Tibial nerve (tissue), 4 donors: ENCODE measurements around the gene CELA2B. TPM values are rescaled to one million over a fixed set of nuclear protein-coding genes. Genes with fewer than 3 reads are reported as not detected.

Experiments used
- DNase-seq, 2 donors: peaks; one replicate each; pipeline ENCODE4 v3.0.0-alpha.2; 2019; ENCODE audit warnings: low spot score in 2 of 2
- H3K27ac ChIP-seq, 4 donors: fragments of 200-600 bp; sonication (generic) in 3 of 4; one replicate each; pipeline ENCODE4 v1.5.1; 2017 to 2019; ENCODE audit warnings: mild to moderate bottlenecking in 1 of 4
- H3K27me3 ChIP-seq, 2 donors: fragments of 200-600 bp; sonication (generic) in 1 of 2; one replicate each; pipeline versions ENCODE4 v1.5.1 to v1.6.0; 2017 to 2019
- H3K36me3 ChIP-seq, 3 donors: fragments of 200-600 bp; sonication (generic); one replicate each; pipeline ENCODE4 v1.5.1; 2018 to 2019
- H3K4me1 ChIP-seq, 4 donors: fragments of 200-600 bp; sonication (generic) in 3 of 4; one replicate each; pipeline ENCODE4 v1.5.1; 2017 to 2019
- H3K4me3 ChIP-seq, 4 donors: fragments of 200-600 bp; sonication (generic) in 3 of 4; one replicate each; pipeline ENCODE4 v1.5.1; 2017 to 2019; ENCODE audit warnings: mild to moderate bottlenecking in 1 of 4, moderate library complexity in 1 of 4
- H3K9me3 ChIP-seq, 4 donors: fragments of 200-600 bp; sonication (generic) in 3 of 4; one replicate each; pipeline ENCODE4 v1.5.1; 2017 to 2019
- EP300 ChIP-seq, 2 donors: sonication (generic); formaldehyde crosslinking; IDR thresholded peaks; one replicate each; pipeline ENCODE4 v1.6.1; 2017; ENCODE audit warnings: antibody characterized with exemption in 2 of 2, mild to moderate bottlenecking in 1 of 2
- POLR2A ChIP-seq, 2 donors: fragments of 450-650 bp; IDR thresholded peaks; one replicate each; pipeline ENCODE4 v1.6.1; 2017; ENCODE audit warnings: antibody characterized with exemption in 2 of 2, mild to moderate bottlenecking in 2 of 2, moderate library complexity in 2 of 2
- WGBS, 2 donors: methylation state at CpG; one replicate each; pipeline ENCODE4 v1.1.5; 2018; 5-methylcytosine and 5-hydroxymethylcytosine counted together
- total RNA-seq, 4 donors: library from RNA; depleted of rRNA; stranded (reverse); fragments of >200 nt; gene quantifications; one replicate each; pipeline ENCODE4 v1.1.0, GENCODE V29; 2016
- TF ChIP-seq, protein P1 (sequence below), 5 experiments: fragments of 200-600 bp in 3 of 5; fragments of 450-650 bp in 2 of 5; sonication (generic) in 3 of 5; IDR thresholded peaks; one replicate each; pipeline ENCODE4 v1.5.1; 2016 to 2019; ENCODE audit warnings: antibody characterized with exemption in 5 of 5, mild to moderate bottlenecking in 3 of 5, moderate library complexity in 2 of 5

Gene CELA2B
- total RNA-seq, 4 donors from 2014 or later: not detected

DNA sequence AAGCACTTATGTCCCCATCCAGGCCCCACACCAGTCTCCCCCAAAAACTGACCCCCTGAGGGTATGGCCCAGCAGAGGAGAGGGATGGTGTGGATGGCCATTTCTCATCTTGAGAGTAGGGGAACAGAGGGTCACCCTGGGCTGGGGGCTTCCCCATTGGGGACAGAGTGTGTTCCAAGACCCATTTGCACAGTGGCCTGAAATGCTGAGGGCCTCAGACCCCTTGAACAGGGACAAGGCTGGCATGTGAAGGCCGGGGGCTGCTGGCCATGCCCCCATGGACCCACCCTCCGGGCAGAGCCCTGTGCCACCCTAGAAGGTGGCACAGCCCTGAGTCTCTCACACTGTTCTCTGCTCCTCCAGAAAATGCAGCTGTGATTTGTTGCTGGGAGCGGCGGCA is 29.7 kb upstream of the CELA2B start:
- Histone ChIP-seq H3K4me3 (no peak overlapping the region), H3K36me3 (no peaks in the 10 kb centered on the region), H3K27me3 (peaks cover 0 to 18% of the 10 kb centered on the region in 2 donors), H3K9me3 (peaks cover 0 to 3% (median 0%) of the 10 kb centered on the region in 4 donors), H3K27ac (no peak overlapping the region), H3K4me1 (no peaks in the 10 kb centered on the region)
- WGBS, 2 donors: 56 to 69% methylated on average over 3 to 4 of the region's 4 CpGs
- DNase-seq: no peak
- TF ChIP-seq, protein P1, sequence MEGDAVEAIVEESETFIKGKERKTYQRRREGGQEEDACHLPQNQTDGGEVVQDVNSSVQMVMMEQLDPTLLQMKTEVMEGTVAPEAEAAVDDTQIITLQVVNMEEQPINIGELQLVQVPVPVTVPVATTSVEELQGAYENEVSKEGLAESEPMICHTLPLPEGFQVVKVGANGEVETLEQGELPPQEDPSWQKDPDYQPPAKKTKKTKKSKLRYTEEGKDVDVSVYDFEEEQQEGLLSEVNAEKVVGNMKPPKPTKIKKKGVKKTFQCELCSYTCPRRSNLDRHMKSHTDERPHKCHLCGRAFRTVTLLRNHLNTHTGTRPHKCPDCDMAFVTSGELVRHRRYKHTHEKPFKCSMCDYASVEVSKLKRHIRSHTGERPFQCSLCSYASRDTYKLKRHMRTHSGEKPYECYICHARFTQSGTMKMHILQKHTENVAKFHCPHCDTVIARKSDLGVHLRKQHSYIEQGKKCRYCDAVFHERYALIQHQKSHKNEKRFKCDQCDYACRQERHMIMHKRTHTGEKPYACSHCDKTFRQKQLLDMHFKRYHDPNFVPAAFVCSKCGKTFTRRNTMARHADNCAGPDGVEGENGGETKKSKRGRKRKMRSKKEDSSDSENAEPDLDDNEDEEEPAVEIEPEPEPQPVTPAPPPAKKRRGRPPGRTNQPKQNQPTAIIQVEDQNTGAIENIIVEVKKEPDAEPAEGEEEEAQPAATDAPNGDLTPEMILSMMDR (IDR thresholded peaks at IDR 0.05): no peak
- TF ChIP-seq POLR2A (IDR thresholded peaks at IDR 0.05) (no peak), EP300 (IDR thresholded peaks at IDR 0.05) (no peak)

DNA sequence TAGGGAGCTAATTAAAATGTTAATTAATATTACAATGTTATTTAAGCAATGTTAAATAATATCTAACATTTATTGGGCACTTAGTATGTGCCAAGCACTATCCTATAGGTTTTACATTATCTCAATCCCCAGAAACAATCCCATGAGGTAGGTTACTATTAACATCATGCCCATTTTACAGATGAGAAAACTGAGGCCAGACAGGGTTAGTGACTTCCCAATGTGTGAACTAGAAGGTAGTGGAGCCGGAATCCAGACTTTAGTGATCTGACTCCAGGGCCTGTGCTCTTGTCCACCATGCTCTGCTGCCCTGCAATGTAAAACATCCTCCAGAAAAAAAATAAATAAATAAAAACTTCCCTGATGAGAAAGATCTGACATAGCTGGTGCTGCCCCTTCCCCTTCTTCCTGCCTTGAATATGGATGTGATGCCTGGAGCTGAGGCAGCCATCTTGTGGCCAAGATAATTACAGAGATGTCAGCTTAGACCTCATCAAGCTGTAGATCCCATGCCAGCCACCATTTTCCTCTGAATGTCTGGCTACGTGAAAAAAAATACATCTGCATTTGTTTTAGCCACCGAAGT is 26.9 kb upstream of the CELA2B start:
- H3K36me3 ChIP-seq: no peaks in the 10 kb centered on the region
- H3K4me1 ChIP-seq: no peaks in the 10 kb centered on the region
- no peak for DNase-seq
- TF ChIP-seq POLR2A (IDR thresholded peaks at IDR 0.05) (no peak), EP300 (IDR thresholded peaks at IDR 0.05) (no peak)
- TF ChIP-seq, protein P1 (IDR thresholded peaks at IDR 0.05): no peak
- H3K4me3 ChIP-seq: no peak overlapping the region
- H3K27ac ChIP-seq: no peak overlapping the region
- H3K9me3 ChIP-seq: peaks cover 0 to 4% (median 0%) of the 10 kb centered on the region in 4 donors
- H3K27me3 ChIP-seq: peaks cover 0 to 18% of the 10 kb centered on the region in 2 donors
- 82 to 88% methylated on average over 3 of the region's 3 CpGs for WGBS, 2 donors

DNA sequence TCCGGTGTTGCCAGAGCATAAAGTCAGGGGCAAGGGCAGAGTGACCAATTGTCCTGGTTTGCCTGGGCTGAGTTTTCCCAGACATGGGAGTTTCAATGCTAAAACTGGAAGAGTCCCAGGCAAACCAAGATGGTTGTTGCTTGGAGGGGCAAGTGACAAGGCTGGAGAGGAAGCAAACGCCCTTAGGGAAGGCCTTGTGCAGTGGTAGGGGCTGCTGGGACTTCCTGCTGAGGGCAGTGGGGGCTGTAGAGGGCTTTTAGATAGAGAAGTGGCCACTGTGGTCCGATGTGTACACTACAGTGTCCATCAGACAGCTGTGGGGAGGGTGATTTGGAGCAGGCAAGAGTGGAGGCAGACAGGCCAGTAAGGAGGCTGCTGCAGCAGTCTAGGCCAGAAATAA is 26.3 kb upstream of the CELA2B start:
- Histone ChIP-seq H3K4me1 (no peaks in the 10 kb centered on the region), H3K9me3 (peaks cover 0 to 4% (median 0%) of the 10 kb centered on the region in 4 donors), H3K4me3 (no peak overlapping the region), H3K36me3 (no peaks in the 10 kb centered on the region), H3K27ac (no peak overlapping the region), H3K27me3 (peaks cover 0 to 18% of the 10 kb centered on the region in 2 donors)
- WGBS, 2 donors: 60% methylated on average over 3 of the region's 3 CpGs
- no peak for DNase-seq
- TF ChIP-seq, protein P1 (IDR thresholded peaks at IDR 0.05): no peak
- TF ChIP-seq EP300 (IDR thresholded peaks at IDR 0.05): no peak
- TF ChIP-seq POLR2A (IDR thresholded peaks at IDR 0.05): no peak

DNA sequence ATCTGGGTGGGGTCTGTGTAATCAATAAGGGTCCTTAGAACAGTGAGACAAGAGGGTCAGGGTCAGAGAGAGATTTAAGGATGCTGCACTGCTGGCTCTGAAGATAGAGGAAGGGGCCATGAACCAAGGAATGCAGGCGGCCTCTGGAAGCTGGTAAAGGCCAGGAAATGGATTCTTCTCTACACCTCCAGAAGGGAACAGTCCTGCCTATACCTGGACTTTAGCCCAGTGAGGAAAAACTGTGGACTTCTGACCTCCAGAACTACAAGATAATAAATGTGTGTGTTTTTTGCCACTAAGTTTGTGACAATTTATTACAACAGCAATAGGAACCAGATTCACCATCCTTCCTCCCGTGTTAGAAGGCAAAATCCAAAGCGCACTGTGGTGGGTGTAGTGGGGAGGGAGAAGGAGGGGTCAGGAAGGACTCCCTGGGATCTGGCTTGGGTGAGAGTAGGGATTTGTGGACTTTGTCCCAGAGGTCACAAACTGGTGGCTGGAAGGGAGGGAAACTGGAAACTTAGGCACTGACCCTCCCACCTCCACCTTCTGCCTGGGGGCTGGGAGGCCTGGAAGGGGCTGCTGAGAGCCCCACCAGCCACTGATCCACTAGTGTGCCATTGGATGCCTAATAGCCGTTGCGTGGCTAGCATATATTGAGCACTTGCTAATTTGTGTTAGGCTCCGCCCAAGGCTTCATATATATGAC is 24.7 kb upstream of the CELA2B start:
- Histone ChIP-seq H3K9me3 (peaks cover 0 to 4% (median 0%) of the 10 kb centered on the region in 4 donors), H3K4me3 (no peak overlapping the region), H3K4me1 (no peaks in the 10 kb centered on the region), H3K27me3 (peaks cover 0 to 16% of the 10 kb centered on the region in 2 donors), H3K36me3 (no peaks in the 10 kb centered on the region), H3K27ac (no peak overlapping the region)
- no peak for DNase-seq
- 88% methylated on average over 6 of the region's 6 CpGs for WGBS, 2 donors
- TF ChIP-seq POLR2A (IDR thresholded peaks at IDR 0.05): no peak
- no peak for TF ChIP-seq EP300 (IDR thresholded peaks at IDR 0.05)
- TF ChIP-seq, protein P1 (IDR thresholded peaks at IDR 0.05): no peak

DNA sequence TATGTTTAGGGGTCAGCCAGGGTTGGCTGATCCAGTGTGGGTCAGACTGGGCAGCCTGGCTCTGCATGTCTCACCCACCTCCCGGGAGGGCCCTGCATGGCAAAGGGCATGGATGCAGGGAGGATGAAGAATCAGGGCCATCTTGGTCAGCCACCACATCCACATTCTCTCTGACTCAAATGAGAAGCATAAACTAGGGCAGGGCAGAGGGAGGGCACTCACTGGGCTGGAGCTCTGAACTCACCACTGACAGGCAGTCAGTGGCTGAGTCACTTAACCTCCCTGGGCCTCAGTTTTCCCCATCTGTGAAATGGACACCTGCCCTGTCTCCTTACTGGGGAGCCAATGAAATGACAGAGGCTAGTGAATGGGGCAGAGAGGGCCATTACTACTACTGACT is 23.7 kb upstream of the CELA2B start:
- Histone ChIP-seq H3K9me3 (peaks cover 0 to 4% (median 0%) of the 10 kb centered on the region in 4 donors), H3K36me3 (no peaks in the 10 kb centered on the region), H3K27me3 (peaks cover 0 to 5% of the 10 kb centered on the region in 2 donors), H3K4me3 (no peak overlapping the region), H3K27ac (no peak overlapping the region), H3K4me1 (no peaks in the 10 kb centered on the region)
- 67% methylated on average over 1 of the region's 1 CpG; no CpG with 5 or more reads in 1 of the 2 donors for WGBS, 2 donors
- DNase-seq: no peak
- TF ChIP-seq POLR2A (IDR thresholded peaks at IDR 0.05) (no peak), EP300 (IDR thresholded peaks at IDR 0.05) (no peak)
- TF ChIP-seq, protein P1 (IDR thresholded peaks at IDR 0.05): no peak
